Activated T-cell treated with anti-CD3 and anti-CD28 coated beads, Interleukin-2, amount 50 U/mL, for 24 hours (primary cell): ENCODE results near the gene CIBAR2.

Experiments used
- DNase-seq: peaks from one replicate; pipeline ENCODE4 v3.0.0-alpha.2; 2020
- H3K27ac Mint-ChIP-seq: 2 replicates; pipeline ENCODE4 v1.8.0; 2020; ENCODE audit warnings: mild to moderate bottlenecking, mixed read lengths
- H3K27me3 Mint-ChIP-seq: 2 replicates; pipeline ENCODE4 v1.8.0; 2020; ENCODE audit warnings: mixed read lengths
- H3K36me3 Mint-ChIP-seq: 2 replicates; pipeline ENCODE4 v1.8.0; 2020; ENCODE audit warnings: low read depth, mixed read lengths
- H3K4me1 Mint-ChIP-seq: 2 replicates; pipeline ENCODE4 v1.8.0; 2020; ENCODE audit warnings: low read depth, mixed read lengths
- H3K4me3 Mint-ChIP-seq: 2 replicates; pipeline ENCODE4 v1.8.0; 2020; ENCODE audit warnings: mild to moderate bottlenecking, moderate library complexity, mixed read lengths
- H3K9me3 Mint-ChIP-seq: 2 replicates; pipeline ENCODE4 v1.8.0; 2020; ENCODE audit warnings: mixed read lengths

Gene CIBAR2

GRCh38 chr16:85107083-85107482 is 5.2 kb downstream of the CIBAR2 start:
- Mint-ChIP-seq H3K4me1 (peaks cover 32% of the 10 kb centered on the region), H3K9me3 (no peaks in the 10 kb centered on the region), H3K4me3 (no peak overlapping the region), H3K27ac (no peak overlapping the region), H3K36me3 (no peaks in the 10 kb centered on the region), H3K27me3 (no peaks in the 10 kb centered on the region)
- no peak for DNase-seq

- H3K36me3 Mint-ChIP-seq: no peaks in the 10 kb centered on the region
Observed at GRCh38 chr16:85105475-85105874, 6.8 kb downstream of the CIBAR2 start.

GRCh38 chr16:85104821-85105391 is 7.4 kb downstream of the CIBAR2 start:
- no peaks in the 10 kb centered on the region for H3K27me3 Mint-ChIP-seq
- H3K4me1 Mint-ChIP-seq: peaks cover 38% of the 10 kb centered on the region
- H3K9me3 Mint-ChIP-seq: no peaks in the 10 kb centered on the region
- H3K4me3 Mint-ChIP-seq: no peak overlapping the region
- H3K27ac Mint-ChIP-seq: peak overlapping the region; percentile 87
- DNase-seq: peak; percentile 65
- H3K36me3 Mint-ChIP-seq: no peaks in the 10 kb centered on the region

More at GRCh38 chr16:85105475-85105874, 6.8 kb downstream of the CIBAR2 start:
- no peak for DNase-seq
- Mint-ChIP-seq H3K4me1 (peaks cover 38% of the 10 kb centered on the region), H3K27me3 (no peaks in the 10 kb centered on the region), H3K4me3 (no peak overlapping the region), H3K27ac (no peak overlapping the region), H3K9me3 (no peaks in the 10 kb centered on the region)

GRCh38 chr16:85104147-85104546 is 8.1 kb downstream of the CIBAR2 start:
- no peak overlapping the region for H3K4me3 Mint-ChIP-seq
- H3K36me3 Mint-ChIP-seq: no peaks in the 10 kb centered on the region
- H3K27ac Mint-ChIP-seq: no peak overlapping the region
- no peaks in the 10 kb centered on the region for H3K9me3 Mint-ChIP-seq
- H3K27me3 Mint-ChIP-seq: no peaks in the 10 kb centered on the region
- no peak for DNase-seq
- peaks cover 38% of the 10 kb centered on the region for H3K4me1 Mint-ChIP-seq

- Mint-ChIP-seq H3K4me3 (no peak overlapping the region), H3K36me3 (no peaks in the 10 kb centered on the region), H3K27me3 (no peaks in the 10 kb centered on the region), H3K4me1 (peaks cover 38% of the 10 kb centered on the region), H3K27ac (no peak overlapping the region), H3K9me3 (no peaks in the 10 kb centered on the region)
- DNase-seq: no peak
Observed at GRCh38 chr16:85103114-85104079, 8.9 kb downstream of the CIBAR2 start.

- DNase-seq: no peak
- Mint-ChIP-seq H3K4me3 (no peak overlapping the region), H3K9me3 (no peaks in the 10 kb centered on the region), H3K36me3 (no peaks in the 10 kb centered on the region), H3K27me3 (no peaks in the 10 kb centered on the region), H3K4me1 (peaks cover 38% of the 10 kb centered on the region), H3K27ac (no peak overlapping the region)
Observed at GRCh38 chr16:85101956-85102630, 10.2 kb downstream of the CIBAR2 start.

- H3K4me3 Mint-ChIP-seq: no peak overlapping the region
- no peaks in the 10 kb centered on the region for H3K27me3 Mint-ChIP-seq
- no peak overlapping the region for H3K27ac Mint-ChIP-seq
- H3K36me3 Mint-ChIP-seq: no peaks in the 10 kb centered on the region
- DNase-seq: no peak
- no peaks in the 10 kb centered on the region for H3K9me3 Mint-ChIP-seq
- H3K4me1 Mint-ChIP-seq: peaks cover 32% of the 10 kb centered on the region
Observed at GRCh38 chr16:85100265-85100664, 12.0 kb downstream of the CIBAR2 start.

- Mint-ChIP-seq H3K27ac (no peak overlapping the region), H3K9me3 (no peaks in the 10 kb centered on the region), H3K4me1 (peaks cover 18% of the 10 kb centered on the region), H3K36me3 (no peaks in the 10 kb centered on the region), H3K27me3 (no peaks in the 10 kb centered on the region), H3K4me3 (no peak overlapping the region)
- DNase-seq: no peak
Observed at GRCh38 chr16:85098565-85098964, 13.7 kb downstream of the CIBAR2 start.

- no peak overlapping the region for H3K27ac Mint-ChIP-seq
- H3K4me3 Mint-ChIP-seq: no peak overlapping the region
- peaks cover 5% of the 10 kb centered on the region for H3K4me1 Mint-ChIP-seq
- DNase-seq: no peak
- H3K27me3 Mint-ChIP-seq: no peaks in the 10 kb centered on the region
- no peaks in the 10 kb centered on the region for H3K36me3 Mint-ChIP-seq
- H3K9me3 Mint-ChIP-seq: no peaks in the 10 kb centered on the region
Observed at GRCh38 chr16:85096921-85097320, 15.4 kb downstream of the CIBAR2 start.

- H3K27me3 Mint-ChIP-seq: no peaks in the 10 kb centered on the region
- no peaks in the 10 kb centered on the region for H3K36me3 Mint-ChIP-seq
- H3K4me3 Mint-ChIP-seq: no peak overlapping the region
- H3K27ac Mint-ChIP-seq: no peak overlapping the region
- no peaks in the 10 kb centered on the region for H3K9me3 Mint-ChIP-seq
- no peak for DNase-seq
- no peaks in the 10 kb centered on the region for H3K4me1 Mint-ChIP-seq
Observed at GRCh38 chr16:85094812-85095211, 17.5 kb downstream of the CIBAR2 start.

- Mint-ChIP-seq H3K27me3 (no peaks in the 10 kb centered on the region), H3K27ac (no peak overlapping the region), H3K4me3 (no peak overlapping the region), H3K36me3 (no peaks in the 10 kb centered on the region), H3K4me1 (no peaks in the 10 kb centered on the region), H3K9me3 (no peaks in the 10 kb centered on the region)
- DNase-seq: no peak
Observed at GRCh38 chr16:85094176-85094805, 18.0 kb downstream of the CIBAR2 start.

- Mint-ChIP-seq H3K36me3 (peaks cover 3% of the 10 kb centered on the region), H3K27ac (no peak overlapping the region), H3K4me1 (no peaks in the 10 kb centered on the region), H3K9me3 (no peaks in the 10 kb centered on the region), H3K4me3 (no peak overlapping the region), H3K27me3 (no peaks in the 10 kb centered on the region)
- DNase-seq: no peak
Observed at GRCh38 chr16:85093705-85094104, 18.6 kb downstream of the CIBAR2 start.

GRCh38 chr16:85092851-85093250 is 19.4 kb downstream of the CIBAR2 start:
- Mint-ChIP-seq H3K4me1 (no peaks in the 10 kb centered on the region), H3K27me3 (no peaks in the 10 kb centered on the region), H3K27ac (no peak overlapping the region), H3K9me3 (no peaks in the 10 kb centered on the region), H3K4me3 (no peak overlapping the region), H3K36me3 (peaks cover 10% of the 10 kb centered on the region)
- DNase-seq: no peak

- Mint-ChIP-seq H3K27ac (no peak overlapping the region), H3K4me3 (no peak overlapping the region), H3K9me3 (no peaks in the 10 kb centered on the region), H3K4me1 (no peaks in the 10 kb centered on the region), H3K36me3 (peaks cover 11% of the 10 kb centered on the region), H3K27me3 (no peaks in the 10 kb centered on the region)
- no peak for DNase-seq
Observed at GRCh38 chr16:85092309-85092708, 20.0 kb downstream of the CIBAR2 start.
